Left cardiac atrium (tissue), 2 donors: ENCODE results near the gene NEK3. TPM values are rescaled to one million over a fixed set of nuclear protein-coding genes. Genes with fewer than 3 reads are reported as not detected.

ENCODE experiments used
- total RNA-seq, 2 donors: library from RNA; stranded (reverse); fragmentation: NEBNext Ultra II Directional; extraction: Animal tissue kit (Norgen Biotek cat#: 25700); gene quantifications; one replicate each; pipeline ENCODE4 v1.2.1, GENCODE V29; 2021
- donor health status: DM: no; HTN: yes; CAD: no; lungs with severe emphysema.
- donor health status: DM: yes; HTN: yes; CAD: no.

NEK3 gene
- total RNA-seq, 2 donors from 2014 or later, result 9.2 to 11.9 TPM

Other genes with a start within 250 kb of the NEK3 start
- gene ATP7B, start 148.1 kb downstream of the NEK3 start, total RNA-seq, result 1 to 10 TPM; 4.7 to 5.9 TPM
- 10 to 100 TPM; 24.9 to 28.9 TPM for gene ALG11, start 147.2 kb downstream of the NEK3 start, total RNA-seq
- 10 to 100 TPM; 13.9 to 14.9 TPM for gene UTP14C, start 134.9 kb downstream of the NEK3 start, total RNA-seq
- gene NEK5, start 30.5 kb downstream of the NEK3 start, total RNA-seq, result under 1 TPM; 0.44 TPM
- gene THSD1, start 246.6 kb upstream of the NEK3 start, total RNA-seq, result 1 to 10 TPM; 6.4 to 7.2 TPM